ENCODE data around the gene RPL4.
"Not testable (repeated sequence)": the region's sequence is repeated elsewhere in the genome, so short reads cannot be mapped to it uniquely, and the experiment has no call there.

The RPL4 gene

DNA sequence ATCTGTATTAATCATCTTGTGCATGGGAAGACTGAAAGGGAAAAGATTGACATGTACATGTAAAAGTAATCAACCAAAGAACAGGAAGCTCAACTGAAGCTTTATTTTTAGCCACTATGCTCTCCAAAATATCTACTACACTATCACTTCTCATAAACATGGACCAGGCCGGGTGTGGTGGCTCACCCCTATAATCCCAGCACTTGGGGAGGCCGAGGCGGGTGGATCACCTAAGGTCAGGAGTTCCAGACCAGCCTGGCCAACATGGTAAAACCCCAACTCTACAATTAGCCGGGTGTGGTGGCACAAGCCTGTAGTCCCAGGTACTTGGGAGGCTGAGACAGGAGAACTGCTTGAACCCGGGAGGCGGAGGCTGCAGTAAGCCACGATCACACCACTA, 4.3 kb downstream of the RPL4 start:
- CTCF ChIA-PET: interaction anchor here (0.6 to 4.1 kb wide), 3 partner anchors 114 to 865 kb away, joined by 3 to 60 read pairs (median 4); partner anchors contain the start of gene MAP2K1
- peak overlapping the region; percentile 29 for H3K27ac Mint-ChIP-seq
- H3K9me3 Mint-ChIP-seq, H3K27me3 Mint-ChIP-seq, DNase-seq, H3K4me3 Mint-ChIP-seq: not testable (repeated sequence)
- H3K36me3 Mint-ChIP-seq: peaks cover 80% of the 10 kb centered on the region
- H3K4me1 Mint-ChIP-seq: peaks cover 66% of the 10 kb centered on the region

DNA sequence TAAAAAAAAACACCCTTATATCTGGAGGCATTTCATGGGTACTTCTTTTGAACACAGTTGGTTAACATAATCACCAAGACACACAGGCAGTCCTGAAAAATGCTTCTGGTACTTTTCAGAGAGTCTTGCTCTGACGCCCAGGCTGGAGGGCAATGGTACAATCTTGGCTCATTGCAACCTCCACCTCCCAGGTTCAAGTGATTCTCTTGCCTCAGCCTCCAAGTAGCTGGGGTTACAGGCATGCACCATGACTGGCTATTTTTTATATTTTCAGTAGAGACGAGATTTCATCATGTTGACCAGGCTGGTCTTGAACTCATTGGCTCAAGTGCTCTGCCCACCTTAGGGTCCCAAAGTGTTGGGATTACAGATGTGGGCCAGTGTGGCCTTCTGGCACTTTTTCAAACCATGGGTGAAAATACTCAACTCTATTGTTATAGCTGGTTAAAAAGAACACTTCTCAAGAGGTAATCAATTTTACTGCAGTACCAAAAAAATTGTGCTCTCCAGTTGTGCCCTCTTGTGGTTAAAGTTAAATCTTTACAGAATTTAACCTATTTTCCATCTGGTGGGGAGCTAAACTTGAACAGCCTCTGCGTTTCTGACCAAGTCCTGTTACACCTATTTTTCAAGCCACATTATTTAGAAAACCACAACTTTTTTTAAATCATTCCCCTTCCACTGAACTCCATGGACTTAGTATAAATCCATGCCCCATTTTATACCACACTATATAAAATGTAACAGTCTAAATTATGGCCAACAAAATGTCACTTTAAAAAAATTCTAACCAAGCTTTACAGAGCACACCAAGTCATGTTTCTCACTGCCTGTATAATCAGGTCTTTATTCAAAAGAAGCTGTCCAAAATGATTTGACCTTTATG, 5.9 kb downstream of the RPL4 start:
- Mint-ChIP-seq H3K9me3 (no peaks in the 10 kb centered on the region), H3K4me3 (no peak overlapping the region), H3K4me1 (peaks cover 69% of the 10 kb centered on the region), H3K36me3 (peaks cover 84% of the 10 kb centered on the region), H3K27me3 (no peaks in the 10 kb centered on the region), H3K27ac (peak overlapping the region; percentile 97)
- CTCF ChIA-PET: interaction anchor here (0.6 to 4.1 kb wide), 34 partner anchors 9 to 970 kb away, joined by 3 to 60 read pairs (median 5); partner anchors contain the start of genes DIS3L, MAP2K1 and TIPIN
- DNase-seq: no peak

DNA sequence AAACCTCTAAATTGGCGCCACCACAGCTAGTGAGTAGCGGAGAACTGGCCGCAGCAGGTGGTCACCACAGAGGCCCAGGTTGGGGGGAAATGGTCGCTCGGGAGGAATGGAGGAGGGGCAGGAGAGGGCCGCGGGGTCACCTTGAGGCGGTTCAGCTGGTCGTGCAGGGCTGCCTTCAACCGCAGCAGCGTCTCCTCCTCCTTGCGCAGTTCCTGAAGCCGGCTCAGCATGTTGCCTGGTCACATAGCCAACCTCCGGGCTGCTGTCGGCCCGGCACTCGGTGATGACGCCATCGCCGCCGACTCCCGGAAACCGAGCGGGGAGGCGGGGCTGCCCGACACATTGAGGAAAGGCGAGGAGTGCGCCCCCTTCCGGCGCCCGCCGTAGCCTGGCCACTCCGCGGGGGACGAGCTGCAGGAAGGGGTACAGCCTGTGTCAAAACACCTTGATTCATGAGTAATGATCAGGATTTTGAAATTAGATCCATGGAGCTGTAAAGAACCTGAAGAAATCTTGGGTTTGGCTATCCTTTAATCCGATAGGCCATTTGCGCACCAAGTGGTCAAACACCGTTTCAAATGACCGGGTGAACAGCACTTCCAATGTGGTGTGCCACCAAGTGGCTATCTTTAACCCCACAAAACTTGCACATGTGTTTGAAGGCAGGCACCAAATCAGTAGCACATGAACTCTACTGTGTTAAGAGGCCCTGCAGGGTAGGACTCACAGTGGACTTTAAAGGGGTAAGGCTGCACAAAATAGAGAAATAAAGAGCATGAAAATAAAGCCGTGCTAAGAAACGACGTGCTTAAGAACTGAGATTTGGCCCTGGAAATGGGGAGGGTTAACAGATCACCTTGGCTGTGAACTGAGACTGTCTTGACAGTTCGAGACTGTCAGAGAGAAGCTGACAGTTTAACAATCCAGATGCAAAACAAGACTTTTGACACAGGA, 6.9 kb downstream of the RPL4 start, which contains the start of gene SNAPC5:
Gene SNAPC5, minus strand, starts transcription at position 261 of the 954 bp plus-strand sequence. Its CDS starts 31 bp downstream, at position 230.
- Mint-ChIP-seq H3K36me3 (peaks cover 84% of the 10 kb centered on the region), H3K4me1 (peaks cover 61% of the 10 kb centered on the region), H3K27me3 (no peaks in the 10 kb centered on the region), H3K9me3 (no peaks in the 10 kb centered on the region), H3K4me3 (peak within 1 kb of the TSS; percentile 97), H3K27ac (peak within 1 kb of the TSS; percentile 97)
- CTCF ChIA-PET: interaction anchor here (0.6 to 4.1 kb wide), 31 partner anchors 9 to 1172 kb away, joined by 3 to 60 read pairs (median 5); partner anchors contain the start of genes DIS3L, MAP2K1 and TIPIN
- DNase-seq: peak; percentile 98

DNA sequence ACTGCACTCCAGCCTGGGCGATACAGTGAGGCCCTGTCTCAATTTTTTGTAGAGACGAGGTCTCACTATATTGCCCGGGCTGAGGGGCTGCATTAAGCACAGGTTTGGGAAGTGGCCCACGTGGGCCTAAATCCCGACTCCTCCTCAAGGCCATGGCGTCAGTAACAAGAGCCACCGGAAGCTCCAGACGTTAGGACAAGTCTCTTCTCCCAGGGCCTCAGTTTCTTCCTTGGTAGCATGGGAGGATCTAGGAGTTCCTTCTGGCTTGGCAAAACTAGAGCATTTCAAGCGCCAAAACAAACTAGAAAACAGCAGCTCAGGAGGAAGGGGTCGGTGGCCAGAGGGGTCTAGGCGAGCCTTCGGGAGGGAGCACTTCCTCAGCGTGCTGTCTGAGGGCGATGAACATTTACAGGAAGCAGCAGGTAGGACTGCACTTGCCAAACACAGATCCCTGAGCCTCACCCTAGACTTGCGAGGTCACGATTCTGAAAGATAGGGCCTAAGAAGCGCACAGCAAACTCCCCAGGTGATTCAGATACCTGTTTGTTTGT, 7.6 kb downstream of the RPL4 start:
- Mint-ChIP-seq H3K9me3 (no peaks in the 10 kb centered on the region), H3K4me3 (peak overlapping the region; percentile 97), H3K27ac (peak overlapping the region; percentile 97), H3K4me1 (peaks cover 55% of the 10 kb centered on the region), H3K36me3 (peaks cover 84% of the 10 kb centered on the region), H3K27me3 (no peaks in the 10 kb centered on the region)
- CTCF ChIA-PET: interaction anchor here (0.8 to 4.1 kb wide), 16 partner anchors 22 to 355 kb away, joined by 3 to 60 read pairs (median 6); partner anchors contain the start of genes DIS3L, MAP2K1 and TIPIN
- no peak for DNase-seq

DNA sequence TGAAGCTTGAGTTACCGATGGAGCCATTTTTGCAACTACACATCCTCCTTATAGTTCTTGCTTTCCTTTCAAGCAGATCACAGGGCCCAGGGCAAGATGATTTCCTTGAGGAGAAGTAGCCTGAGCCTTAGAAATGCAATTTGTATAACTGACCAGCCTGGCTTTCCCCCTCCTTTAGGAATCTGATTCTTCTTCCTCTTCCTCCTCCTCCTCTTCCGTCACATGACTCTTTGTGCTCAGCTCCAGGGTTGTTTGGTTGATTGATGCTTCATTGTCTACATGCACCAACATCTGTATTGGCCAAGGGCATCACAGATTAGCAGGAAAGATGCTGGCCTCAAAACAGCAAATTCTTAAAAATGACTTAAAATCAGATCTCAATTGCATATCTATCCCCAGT, 10.4 kb downstream of the RPL4 start:
- peaks cover 34% of the 10 kb centered on the region for H3K4me1 Mint-ChIP-seq
- H3K9me3 Mint-ChIP-seq: no peaks in the 10 kb centered on the region
- peak overlapping the region; percentile 40 for H3K27ac Mint-ChIP-seq
- CTCF ChIA-PET: no interaction called here
- H3K27me3 Mint-ChIP-seq: no peaks in the 10 kb centered on the region
- no peak overlapping the region for H3K4me3 Mint-ChIP-seq
- peaks cover 79% of the 10 kb centered on the region for H3K36me3 Mint-ChIP-seq
- DNase-seq: no peak

DNA sequence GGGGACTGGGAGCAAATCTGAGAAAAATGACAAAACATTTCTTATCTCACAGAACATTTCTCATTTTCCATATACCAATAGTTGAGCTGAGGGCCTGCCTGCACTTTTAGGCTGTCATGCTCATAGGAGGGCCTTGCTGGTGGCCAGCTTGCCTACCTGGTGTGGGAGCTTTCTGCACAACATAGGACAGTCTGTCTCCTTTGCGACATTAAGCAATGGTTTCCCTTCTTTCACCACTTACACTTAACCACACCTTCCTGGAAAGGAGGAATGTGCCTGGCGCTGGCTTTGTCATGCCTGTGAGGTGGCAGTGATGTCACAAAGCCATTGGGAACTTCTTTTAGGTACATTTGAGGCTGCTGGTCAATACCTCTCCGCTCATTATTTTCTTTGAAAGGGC, 12.8 kb downstream of the RPL4 start:
- H3K36me3 Mint-ChIP-seq: peaks cover 76% of the 10 kb centered on the region
- CTCF ChIA-PET: no interaction called here
- DNase-seq: no peak
- H3K27ac Mint-ChIP-seq: peak overlapping the region; percentile 37
- H3K4me3 Mint-ChIP-seq: no peak overlapping the region
- H3K4me1 Mint-ChIP-seq: peaks cover 17% of the 10 kb centered on the region
- H3K9me3 Mint-ChIP-seq: no peaks in the 10 kb centered on the region
- H3K27me3 Mint-ChIP-seq: no peaks in the 10 kb centered on the region

DNA sequence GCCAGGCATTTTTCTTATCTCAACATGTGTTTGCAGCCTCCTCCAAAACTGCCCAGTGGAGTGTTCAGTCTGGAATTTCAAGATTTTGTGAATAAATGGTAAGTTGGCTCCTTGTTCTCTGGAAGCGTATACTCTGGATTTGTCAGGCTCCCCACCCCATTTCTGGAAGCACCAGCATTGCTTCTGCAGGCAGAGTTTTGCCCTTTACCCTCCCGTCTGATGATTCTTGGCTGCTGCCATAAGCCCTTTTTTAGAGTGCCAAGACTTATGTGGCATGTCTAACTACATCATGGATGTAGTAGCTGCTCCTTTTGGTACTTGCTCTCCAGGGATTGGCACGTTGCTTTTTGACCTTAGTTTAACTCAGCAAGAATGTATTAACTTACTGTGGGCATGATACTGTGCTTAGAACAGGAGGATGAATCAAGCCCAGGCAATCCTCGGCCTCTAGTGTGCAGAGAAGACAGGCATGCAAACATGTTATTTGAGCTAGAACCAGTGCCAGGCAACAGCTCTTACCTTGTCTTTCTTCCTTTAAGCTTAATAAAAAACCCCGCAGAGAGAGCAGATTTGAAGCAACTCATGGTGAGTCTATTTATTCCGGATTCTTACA, 15.4 kb downstream of the RPL4 start:
- CTCF ChIA-PET: interaction anchor here (1.1 to 2.8 kb wide), 2 partner anchors 9 to 19 kb away, joined by 3 to 13 read pairs; no protein-coding TSS in a partner anchor
- Mint-ChIP-seq H3K27ac (no peak overlapping the region), H3K4me3 (no peak overlapping the region), H3K27me3 (no peaks in the 10 kb centered on the region), H3K4me1 (peaks cover 4% of the 10 kb centered on the region), H3K36me3 (peaks cover 80% of the 10 kb centered on the region), H3K9me3 (no peaks in the 10 kb centered on the region)
- DNase-seq: no peak

GRCh38 chr15:66488525-66488924, 16.1 kb downstream of the RPL4 start:
- no peaks in the 10 kb centered on the region for H3K9me3 Mint-ChIP-seq
- DNase-seq: no peak
- H3K4me1 Mint-ChIP-seq: peaks cover 4% of the 10 kb centered on the region
- CTCF ChIA-PET: interaction anchor here (2.8 kb wide), 1 partner anchor 10 kb away, joined by 13 read pairs; no protein-coding TSS in a partner anchor
- peaks cover 76% of the 10 kb centered on the region for H3K36me3 Mint-ChIP-seq
- no peak overlapping the region for H3K4me3 Mint-ChIP-seq
- no peaks in the 10 kb centered on the region for H3K27me3 Mint-ChIP-seq
- no peak overlapping the region for H3K27ac Mint-ChIP-seq

GRCh38 chr15:66486887-66487286, 17.8 kb downstream of the RPL4 start:
- Mint-ChIP-seq H3K4me3 (no peak overlapping the region), H3K9me3 (no peaks in the 10 kb centered on the region), H3K4me1 (peaks cover 4% of the 10 kb centered on the region), H3K27ac (no peak overlapping the region), H3K36me3 (peaks cover 75% of the 10 kb centered on the region), H3K27me3 (no peaks in the 10 kb centered on the region)
- CTCF ChIA-PET: no interaction called here
- no peak for DNase-seq

DNA sequence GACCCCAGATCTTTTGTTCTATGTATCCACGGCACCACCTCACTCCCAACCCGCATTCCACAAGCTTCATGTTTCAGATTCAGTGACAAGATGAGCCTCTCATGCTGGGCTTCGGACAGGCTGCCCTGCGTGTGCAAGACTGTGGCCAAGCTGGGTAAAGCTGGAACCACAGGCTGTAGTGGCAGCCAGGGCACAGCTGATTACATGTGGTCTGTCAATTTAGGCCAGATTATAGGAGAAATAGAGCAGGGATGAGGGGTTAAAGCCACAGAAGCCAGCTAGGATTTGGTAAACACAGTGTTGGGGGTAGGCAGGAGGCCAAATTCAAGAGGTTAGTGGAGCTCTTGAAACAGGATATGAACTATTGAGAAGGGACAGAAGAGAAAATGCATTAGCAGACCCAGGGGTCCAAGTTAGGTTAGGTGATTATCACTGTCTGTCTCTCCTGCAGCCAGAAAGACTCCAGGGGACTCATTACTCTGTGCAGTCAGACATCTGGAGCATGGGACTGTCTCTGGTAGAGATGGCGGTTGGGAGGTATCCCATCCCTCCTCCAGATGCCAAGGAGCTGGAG, 20.0 kb downstream of the RPL4 start:
- Mint-ChIP-seq H3K36me3 (peaks cover 71% of the 10 kb centered on the region), H3K27ac (no peak overlapping the region)
- no peak for DNase-seq

DNA sequence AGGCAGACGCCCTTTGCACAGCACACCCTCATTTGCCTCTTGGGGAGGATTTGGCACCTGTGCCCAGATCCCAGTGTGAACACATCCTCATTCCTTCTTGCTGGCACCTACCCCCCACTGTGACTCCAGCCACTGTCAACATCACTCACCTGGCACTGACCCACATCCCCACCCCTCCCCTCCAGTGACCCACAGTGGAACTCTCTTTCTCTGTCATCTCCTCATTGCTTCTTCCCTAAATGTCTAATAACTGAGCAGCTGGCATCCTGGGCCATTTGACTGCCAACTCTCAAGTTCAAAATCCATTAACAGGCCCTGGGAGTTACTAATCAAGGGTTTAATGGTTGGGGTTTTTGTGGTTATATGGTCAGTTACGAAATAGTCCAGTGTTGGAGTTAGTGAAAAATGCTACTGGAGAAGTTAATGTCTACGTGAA, 21.5 kb downstream of the RPL4 start:
- peaks cover 3% of the 10 kb centered on the region for H3K4me1 Mint-ChIP-seq
- no peaks in the 10 kb centered on the region for H3K27me3 Mint-ChIP-seq
- no peak for DNase-seq
- no peaks in the 10 kb centered on the region for H3K9me3 Mint-ChIP-seq
- no peak overlapping the region for H3K27ac Mint-ChIP-seq
- CTCF ChIA-PET: no interaction called here
- H3K4me3 Mint-ChIP-seq: no peak overlapping the region
- peaks cover 67% of the 10 kb centered on the region for H3K36me3 Mint-ChIP-seq

More for the DNA sequence above, 20.0 kb downstream of the RPL4 start:
- H3K4me3 Mint-ChIP-seq: no peak overlapping the region
- peaks cover 4% of the 10 kb centered on the region for H3K4me1 Mint-ChIP-seq
- no peaks in the 10 kb centered on the region for H3K27me3 Mint-ChIP-seq
- CTCF ChIA-PET: no interaction called here
- H3K9me3 Mint-ChIP-seq: no peaks in the 10 kb centered on the region

- CTCF ChIA-PET: no interaction called here
- peaks cover 61% of the 10 kb centered on the region for H3K36me3 Mint-ChIP-seq
- H3K9me3 Mint-ChIP-seq: no peaks in the 10 kb centered on the region
- no peak overlapping the region for H3K4me3 Mint-ChIP-seq
- no peaks in the 10 kb centered on the region for H3K27me3 Mint-ChIP-seq
- DNase-seq: no peak
- H3K27ac Mint-ChIP-seq: no peak overlapping the region
- peaks cover 3% of the 10 kb centered on the region for H3K4me1 Mint-ChIP-seq
Observed at GRCh38 chr15:66482539-66482938, 22.1 kb downstream of the RPL4 start.

Measured in activated naive CD4-positive, alpha-beta T cell treated with anti-CD3 and anti-CD28 coated beads, Interleukin-2, amount 10 ng/mL, durations not matched to agents 7 days and 5 days (primary cell).